GM18502 (cell line): ENCODE measurements around the gene RAB3C.
A peak's percentile ranks its signal among the peaks of the same experiment; 100 is the strongest.

Source experiments
- ATAC-seq: cut with Tn5 transposase; IDR thresholded peaks from one replicate; pipeline ENCODE4 v1.9.1; 2021; ENCODE audit warnings: mild to moderate bottlenecking; ENCODE audit not compliant: unreplicated experiment, poor library complexity

The RAB3C gene

GRCh38 chr5:58763390-58763789 lies 180.5 kb downstream of the RAB3C start:
- ATAC-seq, result no peak

- ATAC-seq, result no peak
Measured at GRCh38 chr5:58764199-58764598, 181.3 kb downstream of the RAB3C start.

DNA sequence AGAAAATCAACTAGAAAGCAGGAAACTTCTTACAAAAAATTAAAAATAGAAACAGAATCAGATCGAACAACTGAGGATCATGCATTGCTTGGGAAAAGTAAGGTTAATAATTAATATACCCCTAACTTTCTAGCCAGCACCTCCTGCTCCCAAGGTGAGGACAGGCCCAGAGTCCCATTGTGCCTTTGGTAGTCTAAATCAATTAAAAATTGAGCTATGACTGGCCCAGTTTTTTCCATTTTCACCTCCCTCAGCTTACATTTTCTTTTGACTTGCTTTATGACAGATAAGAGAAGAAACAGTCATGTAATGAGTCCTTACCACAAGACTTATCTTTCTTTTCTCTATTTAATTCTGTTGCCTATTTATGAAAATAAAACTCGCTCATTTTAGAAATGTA lies 182.2 kb downstream of the RAB3C start:
- ATAC-seq, result no peak

GRCh38 chr5:58767104-58767503 lies 184.2 kb downstream of the RAB3C start:
- ATAC-seq, result no peak

DNA sequence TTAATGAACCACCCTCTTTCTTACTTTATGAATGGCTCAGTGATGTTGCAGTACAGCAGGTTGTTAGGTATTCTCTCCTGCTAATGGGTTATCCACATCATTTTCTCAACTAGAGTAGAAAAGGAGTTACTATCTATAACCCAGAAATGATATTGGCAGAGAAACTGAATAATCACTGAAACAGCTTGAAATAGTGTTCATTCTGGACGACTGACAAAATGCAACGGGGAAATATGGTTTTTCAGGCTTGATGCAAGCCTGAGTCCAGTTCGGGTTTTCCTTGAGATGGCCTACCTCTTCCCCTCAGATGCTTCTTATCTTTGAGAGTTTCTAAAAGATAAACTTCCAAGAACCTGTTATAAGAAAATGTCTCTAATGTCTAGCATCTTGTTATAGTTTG lies 187.3 kb downstream of the RAB3C start:
- ATAC-seq, result no peak

GRCh38 chr5:58771796-58772195 lies 188.9 kb downstream of the RAB3C start:
- no peak for ATAC-seq

GRCh38 chr5:58773744-58774441 lies 191.0 kb downstream of the RAB3C start:
- ATAC-seq, result no peak

DNA sequence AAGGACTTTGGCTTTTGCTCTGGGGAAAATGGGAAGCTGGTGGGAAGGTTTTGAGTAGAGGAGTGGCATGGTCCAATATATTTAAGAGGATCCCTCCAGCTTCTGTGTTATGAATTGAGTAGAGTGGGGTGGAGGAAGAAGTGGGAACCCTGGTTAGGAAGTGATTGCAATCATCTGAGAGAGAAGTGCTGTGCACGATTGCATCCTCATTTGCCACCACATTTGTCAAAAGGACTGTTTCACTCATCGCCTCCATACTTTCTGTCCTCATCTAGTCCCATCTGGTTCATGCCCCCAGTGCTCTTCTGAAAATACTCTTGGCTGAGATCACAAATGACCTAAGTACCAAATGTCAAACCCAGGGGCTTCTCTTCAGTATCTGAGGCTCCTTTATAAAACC lies 192.1 kb downstream of the RAB3C start:
- ATAC-seq, result no peak

DNA sequence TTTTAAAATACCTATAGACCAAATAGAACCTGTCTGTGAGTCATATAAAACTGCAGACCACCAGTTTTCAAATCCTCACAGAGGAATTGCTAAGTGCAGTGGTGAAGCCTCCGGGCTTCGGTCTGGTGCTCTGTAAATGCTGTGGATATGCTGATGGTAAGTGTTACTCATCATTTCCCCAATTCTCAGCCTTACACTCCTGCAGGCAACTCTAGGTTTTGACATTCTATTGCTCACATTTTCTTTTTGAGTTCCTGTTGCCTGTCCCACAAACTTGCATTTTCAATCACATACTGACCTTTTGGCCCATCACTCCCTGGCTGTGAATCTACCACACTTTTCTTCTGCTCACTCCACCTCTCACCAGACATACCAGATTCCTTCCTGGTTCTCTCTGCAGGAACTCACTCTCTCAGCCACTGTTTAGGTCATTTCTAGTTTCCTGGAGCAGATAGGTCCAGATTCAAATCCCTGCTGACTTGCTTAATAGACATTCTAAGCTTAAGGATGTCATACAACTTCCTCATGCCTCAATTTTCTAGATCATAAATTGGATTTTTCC lies 192.9 kb downstream of the RAB3C start:
- peak; percentile 80 for ATAC-seq

- ATAC-seq, result no peak
Measured at GRCh38 chr5:58776559-58776958, 193.7 kb downstream of the RAB3C start.

- no peak for ATAC-seq
Measured at GRCh38 chr5:58778888-58779287, 196.0 kb downstream of the RAB3C start.

DNA sequence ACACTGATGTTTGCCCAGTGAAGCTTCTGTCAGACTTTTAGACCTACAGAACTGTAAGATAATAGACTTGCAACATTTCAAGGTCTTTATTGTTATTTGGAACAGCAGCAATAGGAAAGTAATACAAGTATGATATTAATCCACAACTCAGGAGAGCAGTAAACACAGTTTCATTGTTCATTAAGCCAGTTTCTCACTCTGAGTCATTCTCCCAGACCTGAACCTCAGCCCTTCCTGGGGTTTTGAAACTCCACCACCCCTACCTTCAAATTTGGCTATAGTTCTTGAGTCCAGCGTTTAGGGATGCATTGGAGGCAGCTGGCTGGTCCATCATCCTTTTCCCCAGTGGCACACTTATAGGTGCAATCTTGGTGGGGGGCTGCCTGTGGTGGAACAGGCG lies 203.2 kb downstream of the RAB3C start:
- ATAC-seq, result no peak

GRCh38 chr5:58786711-58787303 lies 203.9 kb downstream of the RAB3C start:
- ATAC-seq, result no peak

GRCh38 chr5:58787987-58788386 lies 205.1 kb downstream of the RAB3C start:
- ATAC-seq, result no peak

- no peak for ATAC-seq
Measured at GRCh38 chr5:58793888-58794657, 211.2 kb downstream of the RAB3C start.

- ATAC-seq, result peak; percentile 54
Measured at GRCh38 chr5:58794875-58795274, 212.0 kb downstream of the RAB3C start.

GRCh38 chr5:58795327-58795726 lies 212.5 kb downstream of the RAB3C start:
- peak; percentile 28 for ATAC-seq

GRCh38 chr5:58797021-58797420 lies 214.1 kb downstream of the RAB3C start:
- no peak for ATAC-seq

GRCh38 chr5:58800356-58800755 lies 217.5 kb downstream of the RAB3C start:
- ATAC-seq, result no peak

DNA sequence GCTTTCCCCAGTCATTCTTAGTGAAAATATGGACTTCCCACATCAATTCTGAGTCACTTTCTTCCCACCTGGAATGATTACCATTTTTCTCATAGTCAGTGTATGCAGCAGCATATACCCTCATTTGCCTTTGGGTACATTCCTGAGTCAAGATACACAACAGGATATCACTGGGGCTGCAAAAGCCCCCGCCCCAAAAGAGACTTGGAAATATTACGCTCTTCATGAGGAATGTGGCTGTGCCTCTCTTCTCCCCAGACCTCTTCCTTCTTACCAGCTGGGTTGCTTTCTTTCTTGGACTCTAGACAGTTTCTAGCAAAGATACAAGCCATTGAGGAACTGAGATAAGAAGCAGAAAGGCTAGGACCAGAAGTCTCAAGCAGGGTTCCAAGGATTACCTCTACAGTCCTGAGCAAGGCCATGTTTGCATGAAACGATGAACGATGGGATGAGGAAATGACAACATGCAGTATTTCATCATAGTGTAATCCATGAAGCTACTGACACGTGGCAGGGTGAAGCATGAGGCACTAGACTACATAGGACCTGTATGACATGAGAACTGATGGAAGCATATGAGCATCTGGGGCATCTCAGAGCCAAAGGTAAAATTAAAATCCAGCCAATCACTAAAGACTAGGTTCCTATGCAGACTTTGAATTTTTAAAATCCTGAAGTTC lies 218.1 kb downstream of the RAB3C start:
- ATAC-seq, result no peak

- no peak for ATAC-seq
Measured at GRCh38 chr5:58803056-58803455, 220.2 kb downstream of the RAB3C start.
